BE2C (cell line): ENCODE measurements around the gene DOK5.

ENCODE experiments used
- DNase-seq: peaks from one replicate; pipeline ENCODE4 v3.0.0-alpha.2; 2020
- H3K27me3 ChIP-seq: fragments of 250-450 bp; sonication (Bioruptor Pico); 2 replicates; pipeline ENCODE4 v1.5.1; 2020; ENCODE audit warnings: mild to moderate bottlenecking
- H3K36me3 ChIP-seq: fragments of 250-450 bp; sonication (Bioruptor Pico); 2 replicates; pipeline ENCODE4 v1.5.1; 2020; ENCODE audit warnings: mild to moderate bottlenecking
- H3K4me1 ChIP-seq: fragments of 250-450 bp; sonication (Bioruptor Pico); 2 replicates; pipeline ENCODE4 v1.5.1; 2020
- H3K4me3 ChIP-seq: 2 replicates; pipeline ENCODE4 v1.5.1; 2011; ENCODE audit warnings: low read depth, low read length
- H3K9me3 ChIP-seq: fragments of 250-450 bp; sonication (Bioruptor Pico); 2 replicates; pipeline ENCODE4 v1.5.1; 2020
- CTCF ChIP-seq: IDR thresholded peaks from 2 replicates; pipeline ENCODE4 v1.5.1; 2012; ENCODE audit warnings: mild to moderate bottlenecking, low read depth, low read length

DOK5 gene

GRCh38 chr20:54535746-54536145 lies 60.4 kb downstream of the DOK5 start:
- Histone ChIP-seq H3K36me3 (no peaks in the 10 kb centered on the region), H3K4me1 (no peaks in the 10 kb centered on the region), H3K4me3 (no peak overlapping the region), H3K9me3 (no peaks in the 10 kb centered on the region), H3K27me3 (no peaks in the 10 kb centered on the region)
- no peak for DNase-seq
- no peak for TF ChIP-seq CTCF

- Histone ChIP-seq H3K36me3 (no peaks in the 10 kb centered on the region), H3K4me1 (no peaks in the 10 kb centered on the region), H3K9me3 (no peaks in the 10 kb centered on the region), H3K4me3 (no peak overlapping the region), H3K27me3 (no peaks in the 10 kb centered on the region)
- no peak for DNase-seq
- TF ChIP-seq CTCF = no peak
Measured at GRCh38 chr20:54539521-54540046, 64.2 kb downstream of the DOK5 start.

GRCh38 chr20:54543369-54543768 lies 68.0 kb downstream of the DOK5 start:
- no peak for TF ChIP-seq CTCF
- Histone ChIP-seq H3K36me3 (no peaks in the 10 kb centered on the region), H3K27me3 (no peaks in the 10 kb centered on the region), H3K4me3 (no peak overlapping the region), H3K4me1 (no peaks in the 10 kb centered on the region), H3K9me3 (no peaks in the 10 kb centered on the region)
- DNase-seq = no peak

- Histone ChIP-seq H3K36me3 (no peaks in the 10 kb centered on the region), H3K27me3 (no peaks in the 10 kb centered on the region), H3K9me3 (no peaks in the 10 kb centered on the region), H3K4me1 (no peaks in the 10 kb centered on the region), H3K4me3 (no peak overlapping the region)
- DNase-seq = no peak
- TF ChIP-seq CTCF = no peak
Measured at GRCh38 chr20:54545676-54546358, 70.4 kb downstream of the DOK5 start.

GRCh38 chr20:54548849-54549248 lies 73.5 kb downstream of the DOK5 start:
- no peaks in the 10 kb centered on the region for H3K36me3 ChIP-seq
- H3K27me3 ChIP-seq = no peaks in the 10 kb centered on the region
- TF ChIP-seq CTCF = no peak
- no peaks in the 10 kb centered on the region for H3K4me1 ChIP-seq
- no peaks in the 10 kb centered on the region for H3K9me3 ChIP-seq
- no peak overlapping the region for H3K4me3 ChIP-seq
- no peak for DNase-seq

- no peaks in the 10 kb centered on the region for H3K9me3 ChIP-seq
- no peak for TF ChIP-seq CTCF
- no peak for DNase-seq
- H3K36me3 ChIP-seq = no peaks in the 10 kb centered on the region
- H3K4me1 ChIP-seq = no peaks in the 10 kb centered on the region
- no peaks in the 10 kb centered on the region for H3K27me3 ChIP-seq
- no peak overlapping the region for H3K4me3 ChIP-seq
Measured at GRCh38 chr20:54549658-54550326, 74.4 kb downstream of the DOK5 start.
